GM19467 (cell line): Measurements from ENCODE around the gene SLC35B2.
A peak's percentile ranks its signal among the peaks of the same experiment; 100 is the strongest.

Experiments
- ATAC-seq: cut with Tn5 transposase; IDR thresholded peaks from one replicate; pipeline ENCODE4 v1.9.1; 2021; ENCODE audit warnings: mild to moderate bottlenecking, moderate library complexity; ENCODE audit not compliant: unreplicated experiment

The SLC35B2 gene

DNA sequence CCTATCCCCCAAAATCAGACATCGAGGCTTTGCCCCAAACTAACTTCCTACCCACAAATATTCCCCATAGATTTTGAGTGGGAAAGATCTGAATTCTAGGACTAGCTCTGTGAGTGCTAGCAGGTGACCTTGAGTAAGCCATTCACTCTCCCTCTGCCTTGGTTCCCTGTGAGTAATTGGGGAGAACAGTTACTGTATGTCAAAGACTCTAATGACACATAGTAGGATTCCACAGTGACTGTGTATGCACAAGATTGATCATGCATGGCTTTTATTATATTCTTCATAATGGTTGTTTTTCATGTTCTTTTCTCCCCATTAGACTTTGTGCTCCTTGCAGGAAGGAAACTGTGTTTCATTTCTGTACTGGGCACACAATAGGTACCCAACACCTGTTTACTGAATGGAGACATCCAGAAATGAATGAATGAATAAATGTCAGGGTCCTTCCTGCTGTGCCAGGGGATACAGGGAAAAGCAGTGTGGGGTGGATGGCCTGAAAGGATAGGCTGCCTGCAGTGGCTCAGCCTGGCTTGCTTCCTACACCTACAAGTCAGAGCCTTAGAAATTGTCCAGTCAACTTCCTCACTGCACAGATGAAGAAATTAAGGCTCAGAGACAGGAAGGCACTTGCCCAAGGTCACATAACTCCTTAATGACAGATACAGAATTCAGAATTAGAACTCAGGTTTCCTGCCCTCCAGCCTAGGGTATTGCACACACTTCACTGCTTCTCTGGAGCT is 12.0 kb upstream of the SLC35B2 start:
- no peak for ATAC-seq

GRCh38 chr6:44268095-44268628 is 10.8 kb upstream of the SLC35B2 start:
- ATAC-seq = no peak

DNA sequence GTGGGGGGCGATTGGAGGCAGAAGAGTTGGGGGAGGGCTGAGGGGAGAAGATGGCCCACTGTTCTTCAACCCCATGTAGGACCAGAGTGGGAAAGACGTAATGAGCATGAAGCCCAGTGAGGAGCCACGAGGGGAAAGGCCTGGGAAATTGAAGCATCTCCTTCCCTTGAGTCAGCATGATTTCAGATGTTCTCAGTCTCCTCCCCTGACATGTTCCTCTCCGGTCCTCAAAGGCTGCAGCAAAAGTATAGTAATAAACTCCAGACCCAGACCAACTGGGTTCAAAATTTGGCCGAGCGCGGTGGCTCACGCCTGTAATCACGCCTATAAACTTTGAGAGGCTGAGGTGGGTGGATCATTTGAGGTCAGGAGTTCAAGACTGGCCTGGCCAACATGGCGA is 9.9 kb upstream of the SLC35B2 start:
- ATAC-seq = no peak

DNA sequence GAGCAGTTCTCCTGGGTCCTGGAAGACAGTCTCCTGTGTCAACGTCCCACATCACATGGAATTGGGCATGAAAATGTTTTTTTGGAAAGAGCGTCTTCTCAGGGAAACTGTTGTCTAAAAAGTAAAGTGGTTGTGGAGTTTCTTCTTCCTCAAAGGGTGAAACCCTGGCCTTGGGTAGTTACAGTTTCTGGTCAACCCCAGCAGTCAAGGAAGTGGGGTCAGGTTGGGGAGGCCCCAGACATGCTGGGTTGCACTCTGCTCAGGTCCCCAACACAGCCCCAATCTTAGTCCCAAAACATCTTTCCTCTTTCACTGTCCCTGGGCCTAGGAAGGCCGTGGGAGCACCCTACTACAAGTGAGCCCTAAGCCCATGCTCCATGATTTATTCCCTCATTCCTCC is 9.0 kb upstream of the SLC35B2 start:
- ATAC-seq = peak; percentile 28

- ATAC-seq = no peak
Measured at GRCh38 chr6:44265722-44266233, 8.4 kb upstream of the SLC35B2 start.

DNA sequence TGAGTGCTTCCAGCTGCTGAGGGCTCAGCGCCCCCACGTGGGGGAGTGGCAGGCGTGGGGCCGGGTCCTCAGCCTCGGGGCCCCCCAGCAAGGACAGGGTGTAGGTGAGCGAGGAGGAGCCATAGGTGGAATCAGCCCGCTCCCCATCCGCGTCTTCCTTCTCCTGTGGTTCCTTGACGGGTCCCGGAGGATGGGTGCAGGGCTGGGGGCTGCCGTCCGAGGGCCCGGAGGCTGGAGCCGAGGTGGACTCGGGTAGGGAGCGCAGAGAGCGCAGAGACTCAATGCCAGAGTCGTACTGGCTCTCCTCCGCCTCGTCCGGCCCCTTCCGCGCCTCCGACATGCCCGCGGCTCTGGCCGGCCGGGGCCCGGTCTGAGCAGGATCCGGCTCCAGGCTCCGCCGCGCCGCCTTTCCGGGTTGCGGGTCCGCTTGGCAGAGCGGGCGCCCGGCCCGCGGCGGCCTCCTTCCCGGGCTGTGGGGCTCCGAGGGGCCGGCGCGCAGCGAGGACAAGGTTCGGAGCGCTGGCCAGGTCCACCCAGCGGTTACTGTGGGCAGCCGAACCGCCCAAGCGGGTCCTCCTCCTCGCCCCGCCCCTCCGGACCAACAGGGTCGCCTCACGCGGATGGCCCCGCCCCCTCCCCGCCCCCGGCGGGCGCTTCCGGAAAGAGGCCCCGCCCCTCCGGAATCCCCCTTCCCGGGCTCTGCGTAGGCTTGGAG is 7.8 kb upstream of the SLC35B2 start, which contains the start of gene NFKBIE:
Gene NFKBIE, minus strand, starts transcription at position 545 of the 715 bp plus-strand sequence. Its CDS starts 205 bp downstream, at position 340.
- peak; percentile 35 for ATAC-seq

DNA sequence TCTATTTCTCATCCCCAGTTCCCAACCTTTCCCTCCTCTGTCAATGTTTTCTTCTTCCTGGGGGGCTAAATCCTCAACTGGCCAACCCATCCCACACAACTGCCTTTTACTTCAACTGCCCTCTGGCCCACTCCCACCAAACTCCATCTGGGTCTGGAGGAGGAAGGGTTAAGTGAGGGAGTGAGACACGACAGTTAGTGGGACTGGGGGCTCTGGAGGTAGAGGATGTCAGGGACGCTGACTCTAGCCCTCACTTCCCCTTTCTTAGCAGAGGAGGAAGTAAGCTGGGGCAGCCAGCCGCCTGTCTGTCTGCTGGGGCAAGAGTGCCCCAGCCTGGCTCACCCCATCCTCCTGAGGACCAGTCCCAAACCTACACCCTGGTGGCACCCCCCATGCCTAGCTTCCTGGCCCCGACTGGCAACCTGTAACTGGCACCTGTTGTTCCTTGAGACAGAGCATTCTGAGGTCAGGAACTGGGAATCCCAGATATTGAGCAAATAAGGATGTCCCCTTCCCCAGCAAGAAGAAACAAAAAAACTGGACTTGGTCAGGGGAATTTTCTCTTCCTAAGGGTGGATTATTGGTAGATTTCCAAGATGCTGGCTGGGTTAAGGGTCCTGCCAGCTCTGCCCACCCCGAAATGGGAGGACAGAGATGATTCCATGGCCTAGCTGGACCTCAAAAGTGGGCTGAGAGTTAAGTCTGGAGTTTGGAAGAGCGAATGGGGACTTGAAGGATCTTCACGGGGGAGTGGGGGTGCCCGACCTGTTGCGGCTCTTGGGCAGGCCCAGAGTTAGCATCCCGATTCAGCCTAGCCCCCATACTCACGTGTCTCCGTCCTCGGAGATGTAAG is 7.1 kb upstream of the SLC35B2 start:
- ATAC-seq = no peak

- ATAC-seq = no peak
Measured at GRCh38 chr6:44263354-44264100, 6.2 kb upstream of the SLC35B2 start.

GRCh38 chr6:44262467-44263353 is 5.4 kb upstream of the SLC35B2 start:
- no peak for ATAC-seq

DNA sequence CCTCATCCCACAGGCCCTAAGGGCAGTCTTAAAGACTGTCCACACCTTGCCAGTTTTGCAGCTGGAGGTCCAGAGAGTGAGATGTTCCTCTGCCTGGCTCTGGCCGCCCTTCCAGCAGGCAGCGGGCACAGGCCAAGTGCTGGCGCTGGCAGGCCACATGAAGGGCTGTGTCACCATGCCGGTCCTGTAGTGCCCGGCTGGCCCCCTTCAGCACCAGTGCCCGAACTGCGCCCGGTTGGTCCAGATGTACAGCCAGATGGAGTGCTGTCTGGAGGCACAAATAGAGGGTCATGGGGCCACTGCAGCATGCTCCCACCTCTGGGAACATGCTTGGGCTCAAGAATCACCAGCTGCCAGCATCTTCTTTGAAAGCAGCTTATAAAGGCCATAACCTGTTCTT is 4.3 kb upstream of the SLC35B2 start:
- ATAC-seq = no peak

DNA sequence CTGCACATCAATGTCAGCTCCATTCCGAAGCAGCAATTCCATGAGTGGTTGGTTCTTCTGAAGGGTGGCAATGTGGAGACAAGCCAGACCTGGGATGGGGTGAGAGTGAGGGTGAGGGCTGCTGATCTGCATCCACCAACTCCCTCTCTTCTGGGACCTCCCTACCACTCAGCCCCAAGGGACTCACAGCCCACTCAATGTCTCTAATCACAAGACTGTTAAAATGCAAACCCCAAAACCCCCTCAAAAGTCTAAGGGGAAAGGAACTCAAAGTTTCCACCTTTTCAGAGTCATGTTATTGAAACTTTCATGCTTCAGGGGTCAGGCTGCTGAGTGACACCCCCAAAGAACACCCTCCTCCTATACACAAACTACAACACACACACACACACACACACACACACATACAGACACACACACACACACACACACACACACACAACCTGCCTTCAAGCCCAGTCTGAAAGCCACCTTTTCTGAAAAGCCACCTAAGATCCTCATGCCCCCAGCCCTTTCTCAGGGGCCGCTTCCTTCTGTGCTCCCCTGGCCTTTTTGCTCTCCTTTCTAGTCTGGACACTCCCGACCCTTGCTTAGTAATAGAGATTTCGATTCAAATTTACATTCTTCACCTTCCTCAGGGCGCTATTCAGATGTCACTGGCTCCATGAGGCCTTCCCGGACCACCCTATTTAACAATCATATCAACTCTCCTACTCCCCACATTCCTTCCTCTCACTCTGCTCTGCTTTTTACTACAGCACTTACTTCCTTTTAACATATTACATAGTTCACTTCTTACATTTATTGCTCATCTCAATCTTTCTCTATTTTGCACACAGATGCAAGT is 3.3 kb upstream of the SLC35B2 start:
- no peak for ATAC-seq

- no peak for ATAC-seq
Measured at GRCh38 chr6:44260011-44260410, 2.7 kb upstream of the SLC35B2 start.

- no peak for ATAC-seq
Measured at GRCh38 chr6:44258921-44259320, 1.6 kb upstream of the SLC35B2 start.

GRCh38 chr6:44258325-44258863 is 1.1 kb upstream of the SLC35B2 start:
- ATAC-seq = no peak

DNA sequence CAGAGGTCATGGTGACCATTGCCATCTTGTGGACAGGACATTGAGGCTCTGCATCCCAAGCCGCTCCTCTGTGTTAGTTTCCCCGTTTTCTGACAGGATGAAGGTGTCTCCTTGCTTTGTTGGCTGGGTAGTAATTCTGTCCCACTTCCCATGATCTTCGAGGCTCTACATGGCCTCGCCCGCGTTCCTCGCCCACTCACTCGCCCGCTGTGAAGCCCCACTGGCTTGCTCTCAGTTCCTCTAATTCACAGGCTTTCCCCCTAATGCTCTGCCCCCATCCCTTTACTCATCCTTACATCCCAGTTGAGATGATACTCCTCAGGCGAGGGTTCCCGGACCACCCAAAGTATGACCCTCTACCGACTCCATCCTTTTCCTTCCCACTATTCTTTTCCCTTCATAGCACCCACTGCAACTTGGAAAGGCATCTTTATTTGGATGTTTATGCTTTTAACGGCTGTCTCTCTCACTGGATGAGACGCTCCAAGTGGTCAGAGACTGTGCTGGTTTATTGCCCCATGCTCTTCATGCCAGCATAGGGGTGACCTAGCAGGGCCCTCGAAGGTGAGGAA is 511 bp upstream of the SLC35B2 start:
- ATAC-seq = peak; percentile 7

DNA sequence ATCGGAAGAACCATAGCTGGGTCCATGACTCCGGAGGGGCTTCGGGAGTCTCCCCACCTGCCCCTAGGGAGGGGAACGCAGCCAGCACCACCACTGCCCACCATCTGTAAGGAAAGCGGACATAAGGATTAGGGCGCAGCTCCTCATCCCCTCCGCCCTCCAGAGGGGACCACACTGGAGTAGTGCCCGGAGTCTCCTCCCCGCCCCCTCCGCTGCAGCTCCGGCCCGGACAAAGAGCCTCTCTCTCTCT is 628 bp downstream of the SLC35B2 start:
- no peak for ATAC-seq

- no peak for ATAC-seq
Measured at GRCh38 chr6:44255871-44256774, 1.2 kb downstream of the SLC35B2 start.
